Stimulated activated CD8-positive, alpha-beta memory T cell treated with anti-CD3 and anti-CD28 coated beads, Interleukin-4, amount 100 ng/mL, for 24 hours (primary cell): ENCODE data around the gene USP9X.
"Not testable (repeated sequence)": the region's sequence is repeated elsewhere in the genome, so short reads cannot be mapped to it uniquely, and the experiment has no call there.

Experiments used
- DNase-seq: peaks from one replicate; pipeline ENCODE4 v3.0.0-alpha.2; 2020; ENCODE audit warnings: low read depth

Gene USP9X

DNA sequence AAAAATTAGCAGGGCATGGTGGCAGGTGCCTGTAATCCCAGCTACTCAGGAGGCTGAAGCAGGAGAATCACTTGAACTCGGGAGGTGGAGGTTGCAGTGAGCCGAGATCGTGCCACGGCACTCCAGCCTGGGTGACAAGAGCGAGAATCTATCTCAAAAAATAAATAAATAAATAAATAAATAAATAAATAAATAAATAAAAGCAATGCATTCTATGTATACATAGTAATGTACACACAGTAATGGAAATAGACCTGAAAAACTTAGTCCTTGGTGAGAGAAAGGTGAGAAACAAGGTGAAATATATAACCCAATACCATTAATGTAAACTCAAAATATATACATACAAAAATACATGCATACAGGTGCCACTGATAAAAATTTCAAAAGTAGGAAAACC lies 197.1 kb downstream of the USP9X start:
- not testable (repeated sequence) for DNase-seq

- DNase-seq, result not testable (repeated sequence)
These were observed 200.7 kb downstream of the USP9X start for GRCh38 chrX:41285928-41286327.
